ENCODE results near the gene SEL1L. TPM values are rescaled to one million over a fixed set of nuclear protein-coding genes. Genes with fewer than 3 reads are reported as not detected.

The SEL1L gene
- total RNA-seq, 1 donor from 2014 or later = 82.6 TPM

- Histone ChIP-seq H3K4me3 (ENCODE audit: low read depth, low read length) (no peak overlapping the region), H3K36me3 (ENCODE audit: control insufficient read depth, insufficient read depth, low read length) (no peaks in the 10 kb centered on the region), H3K27me3 (ENCODE audit: control insufficient read depth, insufficient read depth, low read length) (no peaks in the 10 kb centered on the region)
- no peak for TF ChIP-seq CTCF (IDR thresholded peaks at IDR 0.05; ENCODE audit: insufficient read depth, low read length, poor library complexity, severe bottlenecking)
- DNase-seq (ENCODE audit: low read depth) = no peak
These were observed 110.1 kb downstream of the SEL1L start for GRCh38 chr14:81423504-81423903.

Other genes with a start within 250 kb of the SEL1L start
- gene STON2, start 133.5 kb downstream of the SEL1L start, total RNA-seq = 17.9 and 20.2 TPM in 2 replicates